ENCODE results near the gene CACNB3.

CACNB3 gene

DNA sequence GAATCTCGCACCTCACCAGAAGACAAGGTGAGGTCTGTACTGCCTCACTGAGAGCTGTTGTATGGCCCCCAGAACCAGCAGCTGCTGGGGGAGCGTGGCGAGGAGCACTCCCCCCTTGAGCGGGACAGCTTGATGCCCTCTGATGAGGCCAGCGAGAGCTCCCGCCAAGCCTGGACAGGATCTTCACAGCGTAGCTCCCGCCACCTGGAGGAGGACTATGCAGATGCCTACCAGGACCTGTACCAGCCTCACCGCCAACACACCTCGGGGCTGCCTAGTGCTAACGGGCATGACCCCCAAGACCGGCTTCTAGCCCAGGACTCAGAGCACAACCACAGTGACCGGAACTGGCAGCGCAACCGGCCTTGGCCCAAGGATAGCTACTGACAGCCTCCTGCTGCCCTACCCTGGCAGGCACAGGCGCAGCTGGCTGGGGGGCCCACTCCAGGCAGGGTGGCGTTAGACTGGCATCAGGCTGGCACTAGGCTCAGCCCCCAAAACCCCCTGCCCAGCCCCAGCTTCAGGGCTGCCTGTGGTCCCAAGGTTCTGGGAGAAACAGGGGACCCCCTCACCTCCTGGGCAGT, 9.3 kb downstream of the CACNB3 start:
- H3K27me3 ChIP-seq (ENCODE audit: low read depth, low read length): no peaks in the 10 kb centered on the region
- H3K27ac ChIP-seq (ENCODE audit: low read length): no peak overlapping the region
- H3K36me3 ChIP-seq (replicated peaks; ENCODE audit: low read depth, low read length): peaks cover 35% of the 10 kb centered on the region
- no peaks in the 10 kb centered on the region for H3K79me2 ChIP-seq (ENCODE audit: low read length)
- no peak overlapping the region for H3K9ac ChIP-seq (ENCODE audit: low read length)
- H3K9me3 ChIP-seq (ENCODE audit: insufficient read depth, low read length): no peaks in the 10 kb centered on the region
- peaks cover 10% of the 10 kb centered on the region for H3K4me1 ChIP-seq (ENCODE audit: low read length)
- no peak overlapping the region for H3K4me3 ChIP-seq (ENCODE audit: low read length)
- no peak for TF ChIP-seq EZH2phosphoT487 (IDR thresholded peaks at IDR 0.05; ENCODE audit: low read depth)
- TF ChIP-seq, protein P1, sequence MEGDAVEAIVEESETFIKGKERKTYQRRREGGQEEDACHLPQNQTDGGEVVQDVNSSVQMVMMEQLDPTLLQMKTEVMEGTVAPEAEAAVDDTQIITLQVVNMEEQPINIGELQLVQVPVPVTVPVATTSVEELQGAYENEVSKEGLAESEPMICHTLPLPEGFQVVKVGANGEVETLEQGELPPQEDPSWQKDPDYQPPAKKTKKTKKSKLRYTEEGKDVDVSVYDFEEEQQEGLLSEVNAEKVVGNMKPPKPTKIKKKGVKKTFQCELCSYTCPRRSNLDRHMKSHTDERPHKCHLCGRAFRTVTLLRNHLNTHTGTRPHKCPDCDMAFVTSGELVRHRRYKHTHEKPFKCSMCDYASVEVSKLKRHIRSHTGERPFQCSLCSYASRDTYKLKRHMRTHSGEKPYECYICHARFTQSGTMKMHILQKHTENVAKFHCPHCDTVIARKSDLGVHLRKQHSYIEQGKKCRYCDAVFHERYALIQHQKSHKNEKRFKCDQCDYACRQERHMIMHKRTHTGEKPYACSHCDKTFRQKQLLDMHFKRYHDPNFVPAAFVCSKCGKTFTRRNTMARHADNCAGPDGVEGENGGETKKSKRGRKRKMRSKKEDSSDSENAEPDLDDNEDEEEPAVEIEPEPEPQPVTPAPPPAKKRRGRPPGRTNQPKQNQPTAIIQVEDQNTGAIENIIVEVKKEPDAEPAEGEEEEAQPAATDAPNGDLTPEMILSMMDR (IDR thresholded peaks at IDR 0.05; ENCODE audit: low read depth, low read length): no peak
- H3K4me2 ChIP-seq (ENCODE audit: low read length): no peak overlapping the region
- no peak overlapping the region for H2AFZ ChIP-seq (ENCODE audit: low read depth, low read length)
- H4K20me1 ChIP-seq (ENCODE audit: insufficient read depth, low read length): peaks cover 9% of the 10 kb centered on the region

DNA sequence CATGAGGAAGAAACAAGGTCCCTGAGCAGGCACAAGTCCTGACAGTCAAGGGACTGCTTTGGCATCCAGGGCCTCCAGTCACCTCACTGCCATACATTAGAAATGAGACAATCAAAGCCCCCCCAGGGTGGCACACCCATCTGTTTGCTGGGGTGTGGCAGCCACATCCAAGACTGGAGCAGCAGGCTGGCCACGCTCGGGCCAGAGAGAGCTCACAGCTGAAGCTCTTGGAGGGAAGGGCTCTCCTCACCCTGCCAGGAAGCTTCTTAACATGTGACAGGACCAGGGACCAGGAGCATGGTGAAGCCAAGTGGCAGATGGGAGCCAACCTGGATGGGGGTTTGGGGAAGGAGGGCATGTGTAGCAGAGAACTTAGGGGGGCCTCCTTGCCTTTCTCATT, 10.0 kb downstream of the CACNB3 start:
- Histone ChIP-seq H3K4me1 (ENCODE audit: low read length) (peaks cover 10% of the 10 kb centered on the region), H3K27me3 (ENCODE audit: low read depth, low read length) (no peaks in the 10 kb centered on the region), H3K9ac (ENCODE audit: low read length) (no peak overlapping the region), H3K27ac (ENCODE audit: low read length) (no peak overlapping the region), H3K36me3 (replicated peaks; ENCODE audit: low read depth, low read length) (peaks cover 42% of the 10 kb centered on the region), H2AFZ (ENCODE audit: low read depth, low read length) (no peak overlapping the region), H3K4me2 (ENCODE audit: low read length) (no peak overlapping the region), H3K9me3 (ENCODE audit: insufficient read depth, low read length) (no peaks in the 10 kb centered on the region), H4K20me1 (ENCODE audit: insufficient read depth, low read length) (peaks cover 9% of the 10 kb centered on the region), H3K4me3 (ENCODE audit: low read length) (no peak overlapping the region), H3K79me2 (ENCODE audit: low read length) (no peaks in the 10 kb centered on the region)
- TF ChIP-seq EZH2phosphoT487 (IDR thresholded peaks at IDR 0.05; ENCODE audit: low read depth): no peak
- TF ChIP-seq, protein P1 (IDR thresholded peaks at IDR 0.05; ENCODE audit: low read depth, low read length): no peak

DNA sequence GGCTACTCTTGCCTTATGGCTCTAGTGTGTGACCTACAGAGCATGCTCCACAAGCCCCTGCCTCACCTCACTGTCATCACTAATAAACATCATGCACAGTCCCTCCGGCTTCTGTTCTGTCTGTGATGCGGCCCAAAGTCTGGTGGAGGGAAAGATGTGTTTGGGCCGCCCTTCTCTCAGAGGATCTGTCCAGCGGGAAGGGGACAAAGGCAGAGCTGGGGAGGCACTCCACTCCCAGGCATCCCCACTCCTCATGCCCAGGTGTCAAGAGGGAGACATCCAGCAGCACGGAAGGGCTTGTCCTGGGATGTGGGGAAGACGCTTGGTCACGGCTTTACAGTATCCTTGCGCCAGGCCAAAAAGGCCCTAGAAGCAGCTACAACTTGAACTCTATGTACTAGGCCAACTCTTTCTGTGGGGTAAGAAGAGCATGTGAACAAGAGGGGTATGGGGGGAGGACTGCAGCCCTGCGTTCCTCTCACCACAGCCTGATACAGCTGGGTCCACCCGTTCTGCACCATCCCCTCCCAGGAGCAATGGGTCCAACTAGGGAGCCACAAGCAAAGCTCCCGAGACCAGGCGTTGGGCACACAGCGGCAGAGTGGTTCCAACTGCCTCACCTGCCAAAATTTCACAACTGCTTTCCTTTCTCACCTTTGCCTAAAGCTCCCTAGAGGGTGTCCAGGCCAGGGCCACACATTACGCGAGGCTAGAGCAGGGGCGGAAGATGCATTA, 10.7 kb downstream of the CACNB3 start:
- no peaks in the 10 kb centered on the region for H3K9me3 ChIP-seq (ENCODE audit: insufficient read depth, low read length)
- peaks cover 9% of the 10 kb centered on the region for H4K20me1 ChIP-seq (ENCODE audit: insufficient read depth, low read length)
- no peak overlapping the region for H3K4me3 ChIP-seq (ENCODE audit: low read length)
- H3K4me1 ChIP-seq (ENCODE audit: low read length): peaks cover 6% of the 10 kb centered on the region
- no peak overlapping the region for H2AFZ ChIP-seq (ENCODE audit: low read depth, low read length)
- TF ChIP-seq, protein P1 (IDR thresholded peaks at IDR 0.05; ENCODE audit: low read depth, low read length): no peak
- no peak for TF ChIP-seq EZH2phosphoT487 (IDR thresholded peaks at IDR 0.05; ENCODE audit: low read depth)
- H3K36me3 ChIP-seq (replicated peaks; ENCODE audit: low read depth, low read length): peaks cover 46% of the 10 kb centered on the region
- H3K9ac ChIP-seq (ENCODE audit: low read length): no peak overlapping the region
- no peak overlapping the region for H3K4me2 ChIP-seq (ENCODE audit: low read length)
- H3K27me3 ChIP-seq (ENCODE audit: low read depth, low read length): no peaks in the 10 kb centered on the region
- H3K27ac ChIP-seq (ENCODE audit: low read length): no peak overlapping the region
- no peaks in the 10 kb centered on the region for H3K79me2 ChIP-seq (ENCODE audit: low read length)

DNA sequence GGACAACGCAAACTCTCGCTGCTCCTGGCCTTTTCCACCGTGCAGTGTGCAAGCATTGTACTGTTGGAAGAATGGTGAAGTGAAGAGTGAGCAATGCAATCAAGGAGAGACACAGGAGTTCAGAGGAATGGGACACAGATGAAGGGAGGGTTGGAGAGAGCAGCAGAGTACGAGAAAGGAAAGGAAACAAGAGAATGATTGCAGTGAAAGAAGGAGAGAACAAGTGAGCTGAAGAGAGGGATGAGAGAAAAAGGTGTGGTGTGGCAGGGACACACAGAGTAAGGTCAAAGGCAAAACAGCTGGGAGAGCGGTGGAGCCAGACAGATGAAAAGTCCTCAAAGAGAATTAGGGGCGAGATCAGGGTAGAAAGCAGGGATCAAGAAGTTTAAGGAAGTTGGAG, 13.0 kb downstream of the CACNB3 start:
- peaks cover 9% of the 10 kb centered on the region for H4K20me1 ChIP-seq (ENCODE audit: insufficient read depth, low read length)
- no peaks in the 10 kb centered on the region for H3K79me2 ChIP-seq (ENCODE audit: low read length)
- H3K4me3 ChIP-seq (ENCODE audit: low read length): no peak overlapping the region
- H3K4me1 ChIP-seq (ENCODE audit: low read length): no peaks in the 10 kb centered on the region
- no peak overlapping the region for H3K4me2 ChIP-seq (ENCODE audit: low read length)
- TF ChIP-seq, protein P1 (IDR thresholded peaks at IDR 0.05; ENCODE audit: low read depth, low read length): no peak
- TF ChIP-seq EZH2phosphoT487 (IDR thresholded peaks at IDR 0.05; ENCODE audit: low read depth): no peak
- H3K9me3 ChIP-seq (ENCODE audit: insufficient read depth, low read length): no peaks in the 10 kb centered on the region
- H2AFZ ChIP-seq (ENCODE audit: low read depth, low read length): no peak overlapping the region
- no peak overlapping the region for H3K27ac ChIP-seq (ENCODE audit: low read length)
- H3K9ac ChIP-seq (ENCODE audit: low read length): no peak overlapping the region
- peaks cover 54% of the 10 kb centered on the region for H3K36me3 ChIP-seq (replicated peaks; ENCODE audit: low read depth, low read length)
- no peaks in the 10 kb centered on the region for H3K27me3 ChIP-seq (ENCODE audit: low read depth, low read length)

Data from OCI-LY3 (cell line).